Colonic mucosa (tissue), 4 donors: Measurements from ENCODE around the gene AOAH. TPM values are rescaled to one million over a fixed set of nuclear protein-coding genes. Genes with fewer than 3 reads are reported as not detected.
"Not testable (repeated sequence)": the region's sequence is repeated elsewhere in the genome, so short reads cannot be mapped to it uniquely, and the experiment has no call there.

ENCODE experiments used
- DNase-seq: peaks from one replicate; pipeline ENCODE4 v3.0.0-alpha.2; 2020
- H3K27ac ChIP-seq: fragments of 200-600 bp; one replicate; pipeline ENCODE4 v1.8.0; 2021
- H3K27me3 ChIP-seq: fragments of 200-600 bp; one replicate; pipeline ENCODE4 v1.8.0; 2021
- H3K36me3 ChIP-seq: fragments of 200-600 bp; one replicate; pipeline ENCODE4 v1.8.0; 2021
- H3K4me1 ChIP-seq: fragments of 200-600 bp; one replicate; pipeline ENCODE4 v1.8.0; 2021; ENCODE audit warnings: mild to moderate bottlenecking
- H3K4me3 ChIP-seq: fragments of 200-600 bp; one replicate; pipeline ENCODE4 v1.8.0; 2021
- H3K9ac ChIP-seq, 2 donors: one replicate each; pipeline ENCODE4 v1.7.0; 2013; ENCODE audit warnings: control low read depth in 2 of 2, low read depth in 2 of 2, low read length in 2 of 2
- H3K9me3 ChIP-seq: fragments of 200-600 bp; one replicate; pipeline ENCODE4 v1.8.0; 2021
- intact Hi-C: fragments of 100-400 bp; cut with DNase I; formaldehyde crosslinking; loops from one replicate; pipeline ENCODE4 v1.14.1; 2022
- total RNA-seq, 2 donors: library from RNA; stranded (reverse); fragmentation: NEBNext Ultra II Directional in 1 of 2; extraction: Animal tissue kit (Norgen Biotek cat#: 25700) in 1 of 2; gene quantifications; one replicate each; pipeline ENCODE4 v1.2.1, GENCODE V29; 2021
- TF ChIP-seq, protein P1 (sequence below): fragments of 200-600 bp; IDR thresholded peaks from one replicate; pipeline ENCODE4 v1.8.0; 2022; ENCODE audit warnings: antibody characterized with exemption, mild to moderate bottlenecking
- donor health status: healthy.
- donor health status: DM: no; HTN: no; CAD: no.
- donor health status: DM: no; HTN: no; CAD: no.

The AOAH gene
- total RNA-seq, 2 donors from 2014 or later = 22.2 to 46.1 TPM

DNA sequence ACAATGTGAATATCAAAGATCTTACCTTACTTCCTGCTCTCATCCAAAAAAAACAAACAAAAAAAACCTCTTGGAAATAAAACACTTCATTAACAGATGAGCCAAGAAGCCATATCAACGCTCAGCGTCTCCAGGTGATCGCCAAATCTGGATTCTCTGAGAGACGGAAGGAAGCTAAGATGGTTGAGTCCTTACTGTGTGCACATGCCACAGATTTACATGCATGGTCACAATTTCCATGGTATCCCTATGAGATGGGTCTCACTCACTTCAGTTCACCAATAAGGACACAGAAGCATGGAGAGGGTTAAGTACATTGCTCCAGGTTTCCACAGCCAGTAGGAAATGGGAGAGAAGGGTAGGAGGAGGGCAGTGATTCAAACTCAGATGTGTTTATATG, 1.0 kb downstream of the AOAH start:
- H3K9me3 ChIP-seq = no peaks in the 10 kb centered on the region
- peak overlapping the region; percentile 2 for H3K4me3 ChIP-seq
- no peak overlapping the region for H3K9ac ChIP-seq
- peak overlapping the region; percentile 22 for H3K27ac ChIP-seq
- no peaks in the 10 kb centered on the region for H3K36me3 ChIP-seq
- TF ChIP-seq, protein P1, sequence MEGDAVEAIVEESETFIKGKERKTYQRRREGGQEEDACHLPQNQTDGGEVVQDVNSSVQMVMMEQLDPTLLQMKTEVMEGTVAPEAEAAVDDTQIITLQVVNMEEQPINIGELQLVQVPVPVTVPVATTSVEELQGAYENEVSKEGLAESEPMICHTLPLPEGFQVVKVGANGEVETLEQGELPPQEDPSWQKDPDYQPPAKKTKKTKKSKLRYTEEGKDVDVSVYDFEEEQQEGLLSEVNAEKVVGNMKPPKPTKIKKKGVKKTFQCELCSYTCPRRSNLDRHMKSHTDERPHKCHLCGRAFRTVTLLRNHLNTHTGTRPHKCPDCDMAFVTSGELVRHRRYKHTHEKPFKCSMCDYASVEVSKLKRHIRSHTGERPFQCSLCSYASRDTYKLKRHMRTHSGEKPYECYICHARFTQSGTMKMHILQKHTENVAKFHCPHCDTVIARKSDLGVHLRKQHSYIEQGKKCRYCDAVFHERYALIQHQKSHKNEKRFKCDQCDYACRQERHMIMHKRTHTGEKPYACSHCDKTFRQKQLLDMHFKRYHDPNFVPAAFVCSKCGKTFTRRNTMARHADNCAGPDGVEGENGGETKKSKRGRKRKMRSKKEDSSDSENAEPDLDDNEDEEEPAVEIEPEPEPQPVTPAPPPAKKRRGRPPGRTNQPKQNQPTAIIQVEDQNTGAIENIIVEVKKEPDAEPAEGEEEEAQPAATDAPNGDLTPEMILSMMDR = no peak
- H3K27me3 ChIP-seq = no peaks in the 10 kb centered on the region
- no peak for DNase-seq
- no peaks in the 10 kb centered on the region for H3K4me1 ChIP-seq
- intact Hi-C loops = no loop called here

DNA sequence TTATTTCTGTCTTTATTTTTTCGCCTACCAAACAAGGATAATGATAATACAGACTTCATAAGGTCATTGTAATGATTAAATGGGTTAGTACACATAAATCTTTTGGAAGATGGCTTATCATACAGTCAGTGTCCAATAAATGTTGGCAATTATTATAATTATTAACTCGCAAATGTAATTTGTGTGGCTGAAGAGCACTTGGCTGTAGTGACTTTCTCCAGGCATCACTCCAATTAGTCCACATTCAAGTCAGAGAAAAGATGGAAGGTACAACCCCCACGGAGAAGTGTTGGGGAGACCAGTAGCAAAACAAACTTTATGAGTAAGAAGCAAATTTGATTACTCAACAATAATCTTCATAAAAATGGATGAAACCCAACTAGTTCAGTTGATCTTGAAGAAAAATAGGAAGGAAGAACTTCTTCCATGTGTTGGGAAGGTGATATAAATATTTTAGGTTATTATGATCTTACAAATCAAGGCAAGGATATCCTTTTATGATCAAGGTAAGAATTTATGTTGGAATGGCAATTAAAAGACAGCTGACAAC, 5.1 kb downstream of the AOAH start:
- no peaks in the 10 kb centered on the region for H3K9me3 ChIP-seq
- no peak overlapping the region for H3K9ac ChIP-seq
- DNase-seq = no peak
- no peaks in the 10 kb centered on the region for H3K4me1 ChIP-seq
- intact Hi-C loops = no loop called here
- H3K4me3 ChIP-seq = no peak overlapping the region
- no peaks in the 10 kb centered on the region for H3K36me3 ChIP-seq
- TF ChIP-seq, protein P1 = no peak
- H3K27me3 ChIP-seq = no peaks in the 10 kb centered on the region
- H3K27ac ChIP-seq = no peak overlapping the region

DNA sequence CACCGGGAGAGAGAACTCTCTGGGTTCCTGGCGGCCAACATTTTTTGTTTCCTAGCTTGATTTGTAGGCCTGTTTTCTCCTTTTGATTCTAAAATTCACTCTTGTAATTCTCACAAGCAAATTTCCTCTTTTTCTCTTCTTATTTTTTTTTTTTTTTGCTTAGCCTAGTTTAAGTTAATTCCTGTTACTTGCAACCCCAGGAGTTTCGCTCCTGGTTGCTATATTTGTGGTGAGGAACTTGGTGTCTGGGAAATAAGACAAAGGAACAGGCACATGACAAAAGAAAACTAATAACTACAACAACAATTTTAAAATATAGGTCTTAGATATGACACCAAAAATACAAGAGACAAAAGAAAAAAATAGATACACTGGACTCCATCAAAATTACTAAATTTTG, 6.7 kb downstream of the AOAH start:
- Histone ChIP-seq H3K9ac (no peak overlapping the region), H3K27me3 (no peaks in the 10 kb centered on the region), H3K4me3 (no peak overlapping the region), H3K9me3 (no peaks in the 10 kb centered on the region), H3K27ac (no peak overlapping the region), H3K36me3 (no peaks in the 10 kb centered on the region), H3K4me1 (no peaks in the 10 kb centered on the region)
- TF ChIP-seq, protein P1 = no peak
- DNase-seq = no peak
- intact Hi-C loops = no loop called here

GRCh38 chr7:36716802-36717201, 7.5 kb downstream of the AOAH start:
- H3K4me3 ChIP-seq, H3K27ac ChIP-seq, H3K27me3 ChIP-seq, H3K9me3 ChIP-seq, intact Hi-C loops, H3K36me3 ChIP-seq, DNase-seq, H3K9ac ChIP-seq, H3K4me1 ChIP-seq: not testable (repeated sequence)

DNA sequence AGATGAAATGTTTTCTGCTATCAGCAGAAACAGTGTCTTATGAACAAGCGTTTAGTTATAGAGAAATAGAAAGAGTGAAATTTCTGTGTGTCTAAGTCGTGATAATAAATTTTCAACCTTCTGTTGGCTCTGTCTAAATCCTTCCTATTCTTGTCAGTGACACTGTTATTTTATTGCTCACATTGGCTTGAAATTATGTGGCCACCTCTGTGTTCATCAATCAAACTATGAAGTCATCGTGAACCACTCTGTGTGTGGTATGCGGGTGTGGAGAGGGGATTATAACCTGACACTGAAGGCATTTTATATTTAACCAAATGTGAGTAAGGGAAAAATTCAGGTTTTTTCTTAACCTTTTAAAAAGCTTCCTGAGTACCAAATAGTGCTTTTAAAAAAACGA, 12.3 kb downstream of the AOAH start:
- TF ChIP-seq, protein P1 = no peak
- H3K27me3 ChIP-seq = no peaks in the 10 kb centered on the region
- no peak overlapping the region for H3K4me3 ChIP-seq
- no peaks in the 10 kb centered on the region for H3K4me1 ChIP-seq
- intact Hi-C loops = no loop called here
- no peak for DNase-seq
- H3K9me3 ChIP-seq = no peaks in the 10 kb centered on the region
- H3K9ac ChIP-seq = no peak overlapping the region
- H3K36me3 ChIP-seq = no peaks in the 10 kb centered on the region
- no peak overlapping the region for H3K27ac ChIP-seq

DNA sequence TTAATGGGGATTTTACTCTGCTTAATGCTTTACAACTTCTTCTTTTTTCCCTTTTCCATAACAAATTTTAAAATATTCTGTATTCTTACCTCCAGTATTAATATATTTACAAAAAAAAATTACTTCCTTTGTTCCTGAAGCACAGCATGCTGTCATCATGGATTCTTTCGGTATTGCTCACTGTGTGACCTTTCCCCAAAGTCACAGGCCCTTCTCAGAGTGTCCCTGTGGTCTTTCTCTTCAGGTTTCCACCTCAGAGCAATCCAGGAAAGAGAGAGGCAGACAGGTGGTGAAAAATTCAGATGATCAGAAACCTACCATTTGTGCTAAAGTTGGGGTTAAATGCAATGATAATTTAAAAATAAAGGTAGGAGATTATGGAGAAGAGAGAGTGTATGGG, 13.0 kb downstream of the AOAH start:
- intact Hi-C loops = no loop called here
- DNase-seq = no peak
- H3K27ac ChIP-seq = no peak overlapping the region
- no peaks in the 10 kb centered on the region for H3K27me3 ChIP-seq
- no peaks in the 10 kb centered on the region for H3K36me3 ChIP-seq
- H3K9ac ChIP-seq = no peak overlapping the region
- H3K4me3 ChIP-seq = no peak overlapping the region
- H3K9me3 ChIP-seq = no peaks in the 10 kb centered on the region
- TF ChIP-seq, protein P1 = no peak
- H3K4me1 ChIP-seq = no peaks in the 10 kb centered on the region
